ENCODE data around the gene LCE3E. TPM values are rescaled to one million over a fixed set of nuclear protein-coding genes. Genes with fewer than 3 reads are reported as not detected.

The LCE3E gene
- total and polyA plus RNA-seq, 2 donors (not counting 3 experiments of a cell fraction or from before 2014, with no cell fraction given) = not detected

DNA sequence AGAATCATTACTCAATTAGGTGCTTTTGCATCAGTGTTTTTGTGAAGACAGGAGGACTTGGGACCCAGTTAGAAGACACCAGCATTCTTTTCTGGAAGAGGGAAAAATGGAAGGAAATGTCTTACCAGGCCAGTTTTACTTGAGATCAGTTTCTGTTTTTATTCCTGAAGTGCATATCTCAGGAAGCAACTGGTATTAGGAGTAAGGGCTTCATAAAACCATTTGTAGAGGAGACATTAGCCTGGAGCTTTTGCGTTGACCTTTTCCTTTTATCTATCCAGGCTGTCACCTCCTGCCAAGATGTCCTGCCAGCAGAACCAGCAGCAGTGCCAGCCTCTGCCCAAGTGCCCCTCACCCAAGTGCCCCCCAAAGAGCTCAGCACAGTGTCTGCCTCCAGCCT lies 46.9 kb upstream of the LCE3E start, which contains the start of gene LCE3B:
Gene LCE3B (plus strand): TSS at position 301 of the 400 bp plus-strand sequence. CDS start 0 bp downstream, at position 301.
- Histone ChIP-seq H3K4me3 (replicated peaks in 1 of 3; ENCODE audit: insufficient read depth in 1 of 3, low read depth in 1 of 3, low read length in 3 of 3) (no peak within 1 kb of the TSS), H3K27me3 (ENCODE audit: control insufficient read depth in 2 of 2, insufficient read depth in 2 of 2, low read length in 2 of 2) (no peaks in the 10 kb centered on the region), H3K9me3 (replicated peaks; ENCODE audit: control insufficient read depth, insufficient read depth, low read length) (peaks cover 2% of the 10 kb centered on the region), H3K9ac (replicated peaks; ENCODE audit: extremely low read depth, insufficient read depth, low read length) (no peak within 1 kb of the TSS), H2AFZ (ENCODE audit: low read depth, low read length) (no peak within 1 kb of the TSS), H3K36me3 (ENCODE audit: control insufficient read depth in 2 of 2, extremely low read depth in 1 of 2, insufficient read depth in 2 of 2, low read length in 2 of 2) (no peaks in the 10 kb centered on the region), H4K20me1 (replicated peaks; ENCODE audit: control insufficient read depth, extremely low read depth, insufficient read depth, low read length) (no peaks in the 10 kb centered on the region), H3K4me1 (ENCODE audit: control insufficient read depth, extremely low read depth, insufficient read depth, low read length) (no peaks in the 10 kb centered on the region), H3K27ac (ENCODE audit: insufficient read depth, low read depth, low read length) (no peak within 1 kb of the TSS), H3K4me2 (ENCODE audit: insufficient read depth, low read length) (no peak within 1 kb of the TSS), H3K9me1 (replicated peaks; ENCODE audit: control insufficient read depth, extremely low read depth, insufficient read depth, low read length) (no peaks in the 10 kb centered on the region), H3K79me2 (ENCODE audit: control insufficient read depth, insufficient read depth, low read length) (no peaks in the 10 kb centered on the region)
- dilution Hi-C loops (cut with MboI; ENCODE audit: extremely low pct_ligation_motif_present, low sequenced_read_pairs) (no loop called here), intact Hi-C loops (cut with micrococcal nuclease) (no loop called here)
- DNase-seq (ENCODE audit: low read depth, low spot score) (no peak), FAIRE-seq (no peak)
- TF ChIP-seq EZH2 (IDR thresholded peaks at IDR 0.05; ENCODE audit: borderline replicate concordance, low read depth, low read length, severe bottlenecking) = no peak
- no peak for TF ChIP-seq POLR2A (IDR thresholded peaks at IDR 0.05; ENCODE audit: low read depth, low read length)
- TF ChIP-seq, protein P1, sequence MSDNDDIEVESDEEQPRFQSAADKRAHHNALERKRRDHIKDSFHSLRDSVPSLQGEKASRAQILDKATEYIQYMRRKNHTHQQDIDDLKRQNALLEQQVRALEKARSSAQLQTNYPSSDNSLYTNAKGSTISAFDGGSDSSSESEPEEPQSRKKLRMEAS (IDR thresholded peaks at IDR 0.05; ENCODE audit: insufficient read depth, insufficient read length) = no peak
- no peak for TF ChIP-seq MYC (IDR thresholded peaks at IDR 0.05; ENCODE audit: low read depth, low read length)
- no peak for TF ChIP-seq GATA2 (IDR thresholded peaks at IDR 0.05; ENCODE audit: insufficient read depth, insufficient read length, low read depth, low read length)
- no peak for TF ChIP-seq JUN (IDR thresholded peaks at IDR 0.05; ENCODE audit: borderline replicate concordance, insufficient read depth, insufficient read length, low read depth)
- TF ChIP-seq, protein P2, sequence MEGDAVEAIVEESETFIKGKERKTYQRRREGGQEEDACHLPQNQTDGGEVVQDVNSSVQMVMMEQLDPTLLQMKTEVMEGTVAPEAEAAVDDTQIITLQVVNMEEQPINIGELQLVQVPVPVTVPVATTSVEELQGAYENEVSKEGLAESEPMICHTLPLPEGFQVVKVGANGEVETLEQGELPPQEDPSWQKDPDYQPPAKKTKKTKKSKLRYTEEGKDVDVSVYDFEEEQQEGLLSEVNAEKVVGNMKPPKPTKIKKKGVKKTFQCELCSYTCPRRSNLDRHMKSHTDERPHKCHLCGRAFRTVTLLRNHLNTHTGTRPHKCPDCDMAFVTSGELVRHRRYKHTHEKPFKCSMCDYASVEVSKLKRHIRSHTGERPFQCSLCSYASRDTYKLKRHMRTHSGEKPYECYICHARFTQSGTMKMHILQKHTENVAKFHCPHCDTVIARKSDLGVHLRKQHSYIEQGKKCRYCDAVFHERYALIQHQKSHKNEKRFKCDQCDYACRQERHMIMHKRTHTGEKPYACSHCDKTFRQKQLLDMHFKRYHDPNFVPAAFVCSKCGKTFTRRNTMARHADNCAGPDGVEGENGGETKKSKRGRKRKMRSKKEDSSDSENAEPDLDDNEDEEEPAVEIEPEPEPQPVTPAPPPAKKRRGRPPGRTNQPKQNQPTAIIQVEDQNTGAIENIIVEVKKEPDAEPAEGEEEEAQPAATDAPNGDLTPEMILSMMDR (IDR thresholded peaks at IDR 0.05; ENCODE audit: extremely low read depth in 1 of 2, insufficient read depth in 1 of 2, low read depth in 1 of 2, low read length in 2 of 2) = no peak
- no peak for TF ChIP-seq POLR2AphosphoS5 (IDR thresholded peaks at IDR 0.05; ENCODE audit: insufficient read depth, low read depth, low read length)
- CTCF ChIA-PET = no interaction called here
- BruUV-seq (replicated peaks) = no TSS peak
- POLR2A ChIA-PET = no interaction called here

All from endothelial cell of umbilical vein (primary cell).